Bronchial epithelial cell (primary cell): ENCODE measurements around the gene ECSIT. TPM values are rescaled to one million over a fixed set of nuclear protein-coding genes. Genes with fewer than 3 reads are reported as not detected.
A peak's percentile ranks its signal among the peaks of the same experiment; 100 is the strongest.

Experiments
- DNase-seq: peaks from one replicate; pipeline ENCODE4 v3.0.0-alpha.2; 2010; ENCODE audit warnings: low read depth
- FAIRE-seq: peaks from 2 replicates; lab custom pipeline; 2011; peaks lifted over from hg19 to GRCh38; lab: Jason Lieb, UNC
- H3K27me3 ChIP-seq: 2 replicates; pipeline ENCODE4 v1.5.1; 2011; ENCODE audit warnings: low read length; ENCODE audit not compliant: control insufficient read depth, insufficient read depth
- H3K36me3 ChIP-seq: 2 replicates; pipeline ENCODE4 v1.5.1; 2011; ENCODE audit warnings: low read length; ENCODE audit not compliant: control insufficient read depth, insufficient read depth
- H3K4me3 ChIP-seq: 2 replicates; pipeline ENCODE4 v1.5.1; 2011; ENCODE audit warnings: mild to moderate bottlenecking, low read depth, low read length, control low read depth
- total RNA-seq: library from RNA; depleted of rRNA; stranded (reverse); fragments of >200 nt; gene quantifications from 2 replicates; pipeline ENCODE4 v1.2.1, GENCODE V29; 2014
- TF ChIP-seq, protein P1 (sequence below): IDR thresholded peaks from 2 replicates; pipeline ENCODE4 v1.5.1; 2011; ENCODE audit warnings: mild to moderate bottlenecking, moderate library complexity, low read length, control low read depth, inconsistent platforms; ENCODE audit not compliant: insufficient read depth, severe bottlenecking

Gene ECSIT
- total RNA-seq, 1 donor from 2014 or later: 57.4 TPM

- Histone ChIP-seq H3K36me3 (no peaks in the 10 kb centered on the region), H3K4me3 (no peak overlapping the region), H3K27me3 (peaks cover 8% of the 10 kb centered on the region)
- TF ChIP-seq, protein P1, sequence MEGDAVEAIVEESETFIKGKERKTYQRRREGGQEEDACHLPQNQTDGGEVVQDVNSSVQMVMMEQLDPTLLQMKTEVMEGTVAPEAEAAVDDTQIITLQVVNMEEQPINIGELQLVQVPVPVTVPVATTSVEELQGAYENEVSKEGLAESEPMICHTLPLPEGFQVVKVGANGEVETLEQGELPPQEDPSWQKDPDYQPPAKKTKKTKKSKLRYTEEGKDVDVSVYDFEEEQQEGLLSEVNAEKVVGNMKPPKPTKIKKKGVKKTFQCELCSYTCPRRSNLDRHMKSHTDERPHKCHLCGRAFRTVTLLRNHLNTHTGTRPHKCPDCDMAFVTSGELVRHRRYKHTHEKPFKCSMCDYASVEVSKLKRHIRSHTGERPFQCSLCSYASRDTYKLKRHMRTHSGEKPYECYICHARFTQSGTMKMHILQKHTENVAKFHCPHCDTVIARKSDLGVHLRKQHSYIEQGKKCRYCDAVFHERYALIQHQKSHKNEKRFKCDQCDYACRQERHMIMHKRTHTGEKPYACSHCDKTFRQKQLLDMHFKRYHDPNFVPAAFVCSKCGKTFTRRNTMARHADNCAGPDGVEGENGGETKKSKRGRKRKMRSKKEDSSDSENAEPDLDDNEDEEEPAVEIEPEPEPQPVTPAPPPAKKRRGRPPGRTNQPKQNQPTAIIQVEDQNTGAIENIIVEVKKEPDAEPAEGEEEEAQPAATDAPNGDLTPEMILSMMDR: no peak
- DNase-seq (no peak), FAIRE-seq (no peak)
Observed at GRCh38 chr19:11540645-11541044, 11.7 kb upstream of the ECSIT start.

- DNase-seq (no peak), FAIRE-seq (no peak)
- Histone ChIP-seq H3K4me3 (no peak overlapping the region), H3K27me3 (peaks cover 8% of the 10 kb centered on the region), H3K36me3 (no peaks in the 10 kb centered on the region)
- TF ChIP-seq, protein P1: no peak
Observed at GRCh38 chr19:11539495-11540365, 10.8 kb upstream of the ECSIT start.

GRCh38 chr19:11538232-11539036, 9.5 kb upstream of the ECSIT start, which contains the start of gene CNN1:
TSS of gene CNN1 (plus strand) at chr19:11538851. CDS start at chr19:11538928, 77 bp downstream.
- Histone ChIP-seq H3K27me3 (peaks cover 8% of the 10 kb centered on the region), H3K4me3 (no peak within 1 kb of the TSS), H3K36me3 (no peaks in the 10 kb centered on the region)
- TF ChIP-seq, protein P1: no peak
- no peak for DNase-seq
- no peak for FAIRE-seq

DNA sequence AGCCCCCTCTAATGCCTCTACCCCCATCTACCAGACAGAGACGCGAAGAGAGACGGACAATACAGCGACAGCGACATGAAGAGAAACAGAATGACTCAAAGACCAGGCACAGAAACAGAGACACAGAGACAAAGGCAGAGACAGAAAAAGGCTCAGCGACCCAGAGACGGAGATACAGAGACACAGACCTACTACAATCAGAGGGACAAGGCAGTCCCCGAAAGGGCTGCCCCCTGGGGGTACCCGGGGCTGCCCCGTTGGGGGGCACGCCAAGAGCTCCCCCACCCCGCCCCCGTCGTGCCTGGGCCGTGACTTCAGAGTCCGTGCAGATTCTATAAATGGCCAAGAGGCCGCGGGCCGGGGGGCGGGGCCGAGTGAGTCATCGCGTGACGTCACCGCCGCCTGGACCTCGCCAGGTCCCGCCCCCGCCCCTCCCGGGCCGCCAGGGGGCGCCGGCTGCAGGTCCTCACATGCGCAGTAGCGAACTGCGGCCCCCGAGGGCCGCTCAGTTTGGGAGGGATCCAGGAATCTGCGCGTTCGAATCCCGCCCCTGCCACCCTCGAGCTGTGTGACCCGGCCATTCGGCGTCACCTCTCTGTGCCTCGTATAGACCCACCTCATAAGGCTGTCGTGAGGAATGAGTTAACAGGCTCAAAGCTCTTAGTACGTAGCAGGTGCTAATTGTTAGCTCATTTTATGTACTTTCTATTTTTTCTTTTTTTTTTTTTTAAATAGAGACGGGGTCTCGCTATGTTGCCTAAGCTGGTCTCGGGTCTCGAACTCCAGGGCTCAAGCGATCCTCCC, 7.1 kb upstream of the ECSIT start:
- peak; percentile 52 for DNase-seq
- H3K4me3 ChIP-seq: no peak overlapping the region
- no peak for FAIRE-seq
- H3K36me3 ChIP-seq: no peaks in the 10 kb centered on the region
- TF ChIP-seq, protein P1: peak; percentile 89
- peaks cover 8% of the 10 kb centered on the region for H3K27me3 ChIP-seq

DNA sequence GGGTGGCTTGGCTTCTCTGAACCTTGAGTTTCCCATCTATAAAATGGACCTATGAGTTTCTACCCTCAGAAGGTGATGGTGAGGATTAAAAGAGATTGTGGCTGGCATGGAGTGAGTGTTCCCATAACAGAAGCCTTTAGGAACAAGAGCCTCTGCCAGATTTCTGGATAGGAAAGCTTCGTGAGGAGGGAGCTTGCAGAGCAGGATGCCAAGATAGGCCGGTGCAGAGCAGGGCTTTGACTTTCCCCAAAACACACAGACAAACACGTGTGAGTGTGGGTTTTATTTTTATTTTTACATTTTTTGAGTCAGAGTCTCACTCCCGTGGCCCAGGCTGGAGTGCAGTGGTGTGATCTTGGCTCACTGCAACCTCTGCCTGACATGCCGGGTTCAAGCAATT, 6.0 kb upstream of the ECSIT start:
- Histone ChIP-seq H3K27me3 (peaks cover 3% of the 10 kb centered on the region), H3K36me3 (no peaks in the 10 kb centered on the region), H3K4me3 (no peak overlapping the region)
- DNase-seq (no peak), FAIRE-seq (no peak)
- TF ChIP-seq, protein P1: no peak
